Fibroblast of mammary gland (primary cell): ENCODE data around the gene EIF5A.

Experiments used
- DNase-seq: peaks from one replicate; pipeline ENCODE4 v3.0.0-alpha.2; 2010; ENCODE audit warnings: low read depth
- H3K4me3 ChIP-seq: 2 replicates; pipeline ENCODE4 v1.5.1; 2011; ENCODE audit warnings: low read depth, mild to moderate bottlenecking, low read length, moderate library complexity; ENCODE audit not compliant: control insufficient read depth
- TF ChIP-seq, protein P1 (sequence below): conservative IDR thresholded peaks from 2 replicates; pipeline ENCODE4 v1.5.1; 2011; ENCODE audit warnings: low read depth, low read length, inconsistent platforms; ENCODE audit not compliant: control insufficient read depth, insufficient read depth

Gene EIF5A

DNA sequence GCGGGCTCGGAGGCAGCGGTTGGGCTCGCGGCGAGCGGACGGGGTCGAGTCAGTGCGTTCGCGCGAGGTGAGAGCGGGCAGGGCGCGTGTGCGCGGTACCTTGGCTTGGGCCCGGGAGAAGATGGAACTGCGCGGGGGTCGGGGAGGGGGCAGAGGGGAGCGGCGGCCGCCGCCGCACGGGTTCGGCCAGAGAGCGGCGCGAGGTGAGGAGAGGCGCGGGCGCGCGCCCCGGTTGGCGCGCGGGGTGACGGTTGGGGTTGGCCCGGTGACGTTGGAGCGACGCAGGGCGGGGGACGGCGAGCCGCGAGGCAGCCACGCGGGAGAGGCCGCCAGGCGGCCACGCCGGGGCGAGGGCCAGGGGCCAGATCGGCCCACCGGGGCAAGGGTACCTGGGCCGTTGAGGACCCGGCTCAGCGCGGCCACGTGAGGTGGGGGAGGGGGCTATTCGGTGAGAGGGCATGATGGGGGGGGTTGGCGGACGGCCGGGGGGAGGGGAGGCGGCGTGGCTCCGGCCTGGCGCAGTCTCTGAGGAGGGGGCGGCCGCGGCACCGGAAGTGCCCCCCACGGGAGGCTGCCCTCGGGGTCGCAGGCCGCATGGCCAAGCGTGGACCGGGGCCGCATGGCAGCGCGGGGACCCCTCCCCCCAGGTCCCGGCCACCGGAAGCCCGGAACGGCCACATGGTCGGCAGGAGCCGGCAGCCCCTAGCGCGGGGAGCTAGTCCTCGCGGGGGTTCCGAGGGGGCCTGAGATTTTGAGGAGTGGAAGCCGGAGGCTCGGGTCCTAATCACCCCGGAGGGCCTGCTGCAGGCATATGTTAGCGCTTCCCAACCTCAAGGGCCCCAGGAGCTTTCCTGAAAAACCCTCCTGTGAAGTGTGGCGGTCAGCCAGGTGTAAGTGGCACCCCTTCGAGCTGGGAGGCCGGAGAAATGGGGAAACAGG is 527 bp downstream of the EIF5A start:
- TF ChIP-seq, protein P1, sequence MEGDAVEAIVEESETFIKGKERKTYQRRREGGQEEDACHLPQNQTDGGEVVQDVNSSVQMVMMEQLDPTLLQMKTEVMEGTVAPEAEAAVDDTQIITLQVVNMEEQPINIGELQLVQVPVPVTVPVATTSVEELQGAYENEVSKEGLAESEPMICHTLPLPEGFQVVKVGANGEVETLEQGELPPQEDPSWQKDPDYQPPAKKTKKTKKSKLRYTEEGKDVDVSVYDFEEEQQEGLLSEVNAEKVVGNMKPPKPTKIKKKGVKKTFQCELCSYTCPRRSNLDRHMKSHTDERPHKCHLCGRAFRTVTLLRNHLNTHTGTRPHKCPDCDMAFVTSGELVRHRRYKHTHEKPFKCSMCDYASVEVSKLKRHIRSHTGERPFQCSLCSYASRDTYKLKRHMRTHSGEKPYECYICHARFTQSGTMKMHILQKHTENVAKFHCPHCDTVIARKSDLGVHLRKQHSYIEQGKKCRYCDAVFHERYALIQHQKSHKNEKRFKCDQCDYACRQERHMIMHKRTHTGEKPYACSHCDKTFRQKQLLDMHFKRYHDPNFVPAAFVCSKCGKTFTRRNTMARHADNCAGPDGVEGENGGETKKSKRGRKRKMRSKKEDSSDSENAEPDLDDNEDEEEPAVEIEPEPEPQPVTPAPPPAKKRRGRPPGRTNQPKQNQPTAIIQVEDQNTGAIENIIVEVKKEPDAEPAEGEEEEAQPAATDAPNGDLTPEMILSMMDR: no peak
- peak overlapping the region; percentile 100 for H3K4me3 ChIP-seq
- peak; percentile 30 for DNase-seq

- TF ChIP-seq, protein P1: no peak
- DNase-seq: peak; percentile 81
- peak overlapping the region; percentile 100 for H3K4me3 ChIP-seq
Measured at GRCh38 chr17:7308625-7309433, 1.4 kb downstream of the EIF5A start.

GRCh38 chr17:7309628-7310027 is 2.2 kb downstream of the EIF5A start:
- H3K4me3 ChIP-seq: peak overlapping the region; percentile 100
- no peak for DNase-seq
- TF ChIP-seq, protein P1: no peak

DNA sequence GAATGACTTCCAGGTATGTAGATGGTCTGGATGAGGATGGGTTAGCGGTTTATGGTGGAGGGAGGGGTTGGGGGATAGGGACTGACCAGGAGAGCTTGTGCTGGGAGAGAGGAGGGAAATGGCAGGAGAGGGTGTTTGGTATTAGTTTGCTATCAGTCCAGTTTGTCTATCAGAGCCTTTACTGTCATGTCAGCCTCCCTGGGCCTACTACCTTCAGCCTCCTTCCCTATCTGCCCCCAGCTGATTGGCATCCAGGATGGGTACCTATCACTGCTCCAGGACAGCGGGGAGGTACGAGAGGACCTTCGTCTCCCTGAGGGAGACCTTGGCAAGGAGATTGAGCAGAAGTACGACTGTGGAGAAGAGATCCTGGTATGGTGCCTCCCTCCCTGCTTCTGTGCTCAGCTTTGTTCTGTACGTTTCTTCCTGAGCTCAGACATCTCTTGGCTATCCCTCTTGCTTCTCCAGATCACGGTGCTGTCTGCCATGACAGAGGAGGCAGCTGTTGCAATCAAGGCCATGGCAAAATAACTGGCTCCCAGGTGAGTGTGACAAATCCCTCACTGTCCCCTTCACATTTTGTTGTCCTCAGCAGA is 3.8 kb downstream of the EIF5A start:
- DNase-seq: no peak
- TF ChIP-seq, protein P1: no peak
- H3K4me3 ChIP-seq: no peak overlapping the region

GRCh38 chr17:7312432-7313087 is 5.1 kb downstream of the EIF5A start:
- no peak for DNase-seq
- TF ChIP-seq, protein P1: no peak
- H3K4me3 ChIP-seq: no peak overlapping the region
